NCI-H1092 (cell line): ENCODE results near the gene NAV2.

Experiments used
- DNase-seq: peaks from one replicate; lab custom pipeline; 2025; lab: John Stamatoyannopoulos, UW

Gene NAV2

DNA sequence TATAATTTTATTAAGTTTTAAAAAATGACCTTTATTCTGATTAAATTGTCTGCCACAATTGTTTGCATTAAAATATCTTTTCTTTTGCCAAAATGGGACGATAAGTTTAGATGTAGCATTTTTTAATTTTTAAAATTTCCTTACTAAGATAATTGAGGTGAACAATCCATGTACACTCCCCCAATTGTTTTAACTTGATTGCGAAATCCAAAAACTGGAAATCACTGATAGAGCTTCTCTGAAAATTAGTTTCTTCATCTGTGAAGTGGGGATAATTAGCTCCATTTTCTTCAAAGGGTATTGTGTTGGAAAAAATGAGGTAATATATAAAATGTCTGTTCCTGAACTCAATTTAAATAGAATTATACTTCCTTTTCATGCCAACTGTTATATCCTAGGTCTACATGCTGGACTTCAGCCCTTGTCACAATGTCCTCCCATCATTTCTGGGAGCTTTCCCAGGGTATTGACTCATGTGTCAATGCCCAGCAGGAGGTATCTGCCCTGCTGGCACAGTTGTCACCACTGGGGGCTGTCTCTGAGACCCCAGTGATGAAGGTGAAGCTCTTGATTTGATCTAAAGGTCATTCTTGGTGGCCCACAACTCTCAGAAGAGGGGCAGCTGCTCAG is 28.7 kb upstream of the NAV2 start:
- no peak for DNase-seq

- DNase-seq = no peak
These were observed 26.4 kb upstream of the NAV2 start for GRCh38 chr11:19686234-19686633.

GRCh38 chr11:19687392-19687791 is 25.2 kb upstream of the NAV2 start:
- no peak for DNase-seq

DNA sequence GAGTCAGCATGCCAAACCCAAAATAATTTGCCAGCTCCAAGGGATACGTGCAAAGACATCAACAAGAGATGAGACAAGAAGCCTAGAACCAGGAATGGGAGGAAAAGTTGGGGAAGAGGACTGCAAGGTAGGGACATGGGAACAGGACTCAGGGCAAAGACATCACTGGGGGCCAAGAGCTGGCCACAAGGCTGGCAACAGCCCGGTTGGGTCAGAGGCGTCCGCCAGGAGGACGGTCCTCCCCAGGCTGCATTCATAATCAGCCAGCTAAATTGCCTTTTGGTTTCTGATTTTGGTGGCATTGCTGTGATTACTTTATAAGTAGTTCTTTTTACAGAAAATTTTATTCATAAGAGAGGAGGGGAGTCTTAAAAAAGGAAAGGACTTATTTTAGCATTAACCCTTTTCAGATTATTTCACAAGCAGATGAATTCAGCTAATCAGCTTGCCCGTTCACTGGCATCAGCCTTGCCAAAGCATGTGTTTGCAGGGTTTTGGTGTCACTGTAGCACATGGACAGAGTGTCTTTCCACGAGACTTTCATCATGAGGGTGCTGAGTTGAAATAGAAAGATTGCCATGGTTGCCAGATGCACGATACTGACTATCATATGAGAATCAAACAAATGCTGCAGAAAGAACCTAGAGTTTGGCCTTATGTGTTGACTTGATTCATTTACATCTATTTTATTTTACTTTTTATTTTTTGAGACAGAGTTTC is 23.2 kb upstream of the NAV2 start:
- DNase-seq = no peak

DNA sequence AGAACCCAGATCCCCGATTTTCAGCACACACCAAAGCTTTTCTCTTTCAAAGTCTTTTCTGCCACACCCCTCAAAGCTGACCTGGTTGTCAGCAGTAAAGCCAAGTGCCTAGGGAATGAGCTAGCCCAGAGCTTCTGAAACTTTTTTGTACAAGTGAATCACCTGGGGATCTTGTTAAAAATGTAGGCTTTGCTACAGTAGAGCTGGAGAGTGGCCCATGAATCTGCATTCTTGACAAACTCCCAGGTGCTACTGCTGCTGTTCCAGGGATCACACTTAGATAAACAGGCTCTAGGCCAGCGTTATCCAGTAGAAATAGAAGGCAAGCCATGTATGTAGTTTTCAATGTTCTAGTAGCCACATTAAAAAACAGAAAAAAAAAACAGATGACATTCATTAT is 21.8 kb upstream of the NAV2 start:
- DNase-seq = no peak

- peak; percentile 18 for DNase-seq
These were observed 20.7 kb upstream of the NAV2 start for GRCh38 chr11:19691815-19692500.

DNA sequence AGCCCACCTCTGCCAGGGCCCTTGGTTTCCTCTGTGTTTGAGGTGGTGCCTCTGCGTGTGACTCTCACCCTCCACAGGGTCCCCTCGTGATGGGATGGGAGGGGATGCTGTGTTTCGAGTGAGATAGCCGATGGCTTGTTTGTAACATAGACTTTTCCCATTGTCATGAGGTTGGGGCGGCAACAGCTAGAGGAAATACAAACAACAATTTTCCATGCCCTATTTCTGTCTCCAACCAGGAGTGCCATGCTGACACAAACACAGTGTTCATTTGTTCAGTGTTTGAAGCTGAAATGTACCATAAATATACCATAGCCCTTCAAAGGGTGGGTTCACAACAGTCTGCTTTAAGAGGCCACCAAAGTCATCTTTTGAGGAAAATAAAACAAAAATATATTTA is 19.5 kb upstream of the NAV2 start:
- DNase-seq = no peak

- DNase-seq = no peak
These were observed 17.8 kb upstream of the NAV2 start for GRCh38 chr11:19694796-19695345.

DNA sequence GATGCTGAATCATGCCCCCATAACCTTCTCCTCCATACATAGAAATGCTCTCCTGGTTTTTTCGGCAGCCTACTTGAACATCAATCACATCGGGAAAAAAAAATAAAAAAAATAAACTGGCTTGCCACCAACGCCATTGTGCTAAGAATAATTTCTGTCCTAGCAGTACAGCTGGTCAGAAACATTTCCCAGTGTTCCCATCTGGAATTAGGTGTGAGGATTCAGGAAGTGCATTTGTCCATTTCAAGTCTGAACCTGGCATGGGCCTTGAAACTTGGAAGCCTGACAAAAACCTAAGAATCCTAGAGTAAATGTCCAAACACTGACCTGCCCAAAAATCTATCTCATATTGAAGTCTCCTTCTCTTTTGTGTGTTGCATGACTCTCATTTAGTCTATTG is 16.6 kb upstream of the NAV2 start:
- DNase-seq = no peak

DNA sequence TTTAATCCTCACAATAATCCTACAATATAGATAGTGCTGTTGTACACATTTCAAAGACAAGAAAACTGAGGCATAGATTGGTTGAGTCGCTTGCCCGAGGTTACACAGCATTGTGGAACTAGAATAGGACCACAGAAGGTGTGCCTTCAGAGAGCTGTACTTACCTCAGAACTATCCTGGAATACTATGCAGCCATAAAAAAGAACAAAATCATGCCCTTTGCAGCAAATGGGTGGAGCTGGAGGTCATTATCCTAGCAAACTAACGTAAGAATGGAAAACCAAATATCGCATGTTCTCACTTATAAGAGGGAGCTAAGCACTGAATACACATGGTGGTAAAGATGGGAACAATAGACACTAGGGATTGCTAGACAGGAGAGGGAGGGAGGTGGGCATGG is 15.7 kb upstream of the NAV2 start:
- DNase-seq = no peak

GRCh38 chr11:19697721-19698121 is 14.9 kb upstream of the NAV2 start:
- DNase-seq = no peak

GRCh38 chr11:19698493-19699292 is 13.9 kb upstream of the NAV2 start:
- DNase-seq = no peak

DNA sequence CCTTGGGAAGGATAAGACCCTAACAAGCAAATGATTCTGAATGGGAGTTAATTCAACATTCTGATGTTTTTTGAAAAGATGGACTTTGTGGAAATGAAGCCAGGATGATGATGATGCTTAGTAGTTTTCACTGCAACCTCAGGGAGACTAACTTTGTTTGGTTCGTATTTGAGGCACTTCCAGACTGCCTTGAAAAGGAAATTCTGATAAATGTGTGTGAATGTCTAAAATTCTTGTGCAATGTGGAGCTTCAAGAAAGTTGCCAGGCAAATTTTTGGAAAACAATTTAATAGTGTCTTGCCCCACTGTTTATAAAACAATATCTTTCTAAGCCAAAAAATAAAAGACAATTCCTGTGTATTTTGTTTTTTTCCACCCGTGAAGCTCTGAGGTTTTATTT is 11.2 kb upstream of the NAV2 start:
- no peak for DNase-seq

GRCh38 chr11:19702620-19703019 is 10.0 kb upstream of the NAV2 start:
- no peak for DNase-seq

DNA sequence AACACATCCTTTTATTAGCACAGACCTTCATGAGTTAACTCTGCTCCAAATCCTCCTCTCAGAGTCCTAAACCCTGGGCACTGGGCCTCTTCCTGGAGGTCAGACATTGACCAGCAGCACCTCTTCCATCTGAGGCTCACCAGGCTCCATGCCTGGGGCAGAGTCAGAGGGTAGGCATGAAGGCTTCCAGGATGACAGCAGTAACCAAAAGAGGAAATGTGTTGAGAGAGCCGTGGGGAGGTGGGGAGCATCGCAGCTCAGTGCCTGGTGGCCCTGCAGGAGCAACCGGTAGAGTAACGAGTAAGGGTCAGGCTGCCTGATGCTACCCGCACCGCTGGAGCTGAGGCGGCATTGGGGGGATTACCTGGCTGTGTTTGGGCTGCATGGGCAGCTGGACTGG is 9.4 kb upstream of the NAV2 start:
- DNase-seq = no peak

DNA sequence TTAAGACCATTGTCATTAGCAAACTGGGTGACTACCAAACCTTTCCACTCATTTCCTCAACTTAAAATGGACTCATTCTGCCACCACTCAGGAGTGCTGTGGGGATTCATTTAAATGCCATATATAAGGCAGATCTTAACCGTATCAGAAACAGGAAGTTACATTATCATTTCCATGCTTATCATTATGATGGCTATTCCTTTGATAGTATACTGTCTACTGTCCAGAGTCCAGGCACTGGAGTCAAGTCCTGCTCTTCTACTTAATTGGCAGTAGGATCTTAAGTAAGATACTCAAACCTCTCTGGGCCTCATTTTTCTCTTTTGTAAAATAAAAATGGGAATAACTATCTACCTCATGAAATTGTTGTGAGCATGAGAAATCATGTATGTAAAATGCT is 8.4 kb upstream of the NAV2 start:
- DNase-seq = no peak

DNA sequence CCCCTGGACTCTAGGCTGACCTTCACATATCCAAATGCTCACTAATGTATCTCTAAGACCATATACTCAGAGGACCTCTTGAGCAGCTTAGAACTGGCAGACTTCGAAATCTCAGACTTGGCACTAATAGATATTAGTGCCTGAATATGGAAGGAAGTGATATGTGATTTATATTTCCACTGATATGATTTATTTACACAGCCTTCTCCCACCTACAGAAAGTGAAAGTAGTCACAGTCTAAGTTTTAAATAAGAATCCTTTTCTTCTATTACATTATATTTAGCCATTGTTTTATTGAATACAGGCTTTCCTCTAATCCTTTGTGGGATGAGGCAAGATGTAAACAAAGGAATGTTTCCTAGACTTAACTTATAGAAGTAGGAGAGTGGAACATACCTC is 6.7 kb upstream of the NAV2 start:
- DNase-seq = no peak

- no peak for DNase-seq
These were observed 741 bp upstream of the NAV2 start for GRCh38 chr11:19711911-19712280.

DNA sequence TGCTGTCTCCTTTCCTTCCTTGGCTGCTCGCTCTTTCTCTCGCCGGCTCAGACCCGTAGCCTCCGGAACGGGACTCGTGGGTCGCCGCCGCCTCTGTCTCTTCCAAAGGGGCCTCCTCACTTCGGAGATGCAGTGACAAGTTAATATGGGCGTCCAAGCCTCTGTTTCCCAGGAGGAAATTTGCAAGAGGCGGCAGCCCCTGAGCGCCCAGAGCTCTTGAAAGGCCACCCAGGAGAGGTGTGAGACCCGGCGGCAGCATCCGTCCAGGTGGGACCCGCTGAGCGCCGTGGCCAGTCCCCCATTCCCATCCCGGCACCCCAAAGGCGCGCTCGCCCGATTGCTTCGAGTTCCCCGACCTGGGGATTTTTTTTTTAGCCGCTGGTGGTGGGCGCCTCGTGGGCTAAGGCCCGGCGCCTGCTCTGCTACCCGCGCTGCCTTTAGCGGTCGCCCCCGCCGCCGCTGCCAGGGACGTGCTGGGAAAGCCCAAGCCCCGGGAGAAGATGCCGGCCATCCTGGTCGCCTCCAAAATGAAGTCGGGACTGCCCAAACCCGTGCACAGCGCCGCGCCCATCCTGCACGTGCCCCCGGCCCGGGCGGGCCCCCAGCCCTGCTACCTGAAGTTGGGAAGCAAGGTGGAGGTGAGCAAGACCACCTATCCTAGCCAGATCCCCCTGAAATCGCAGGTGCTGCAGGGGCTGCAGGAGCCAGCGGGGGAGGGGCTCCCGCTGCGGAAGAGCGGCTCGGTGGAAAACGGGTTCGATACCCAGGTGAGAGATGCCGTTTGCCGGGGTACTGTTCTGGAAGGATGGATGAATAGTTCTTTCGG is 772 bp downstream of the NAV2 start:
- DNase-seq = no peak

- DNase-seq = no peak
These were observed 1.4 kb downstream of the NAV2 start for GRCh38 chr11:19714022-19714386.
